ENCODE results near the gene ST6GALNAC5.

ST6GALNAC5 gene

GRCh38 chr1:77104672-77105071, 237.4 kb downstream of the ST6GALNAC5 start:
- no peak for TF ChIP-seq CTCF (IDR thresholded peaks at IDR 0.05; ENCODE audit: low read depth, low read length)
- DNase-seq (ENCODE audit: extremely low read depth, low read depth), result no peak

Data from AG09319 (cell line).